ENCODE data around the gene FAM135A.
A peak's percentile ranks its signal among the peaks of the same experiment; 100 is the strongest.

Gene FAM135A

DNA sequence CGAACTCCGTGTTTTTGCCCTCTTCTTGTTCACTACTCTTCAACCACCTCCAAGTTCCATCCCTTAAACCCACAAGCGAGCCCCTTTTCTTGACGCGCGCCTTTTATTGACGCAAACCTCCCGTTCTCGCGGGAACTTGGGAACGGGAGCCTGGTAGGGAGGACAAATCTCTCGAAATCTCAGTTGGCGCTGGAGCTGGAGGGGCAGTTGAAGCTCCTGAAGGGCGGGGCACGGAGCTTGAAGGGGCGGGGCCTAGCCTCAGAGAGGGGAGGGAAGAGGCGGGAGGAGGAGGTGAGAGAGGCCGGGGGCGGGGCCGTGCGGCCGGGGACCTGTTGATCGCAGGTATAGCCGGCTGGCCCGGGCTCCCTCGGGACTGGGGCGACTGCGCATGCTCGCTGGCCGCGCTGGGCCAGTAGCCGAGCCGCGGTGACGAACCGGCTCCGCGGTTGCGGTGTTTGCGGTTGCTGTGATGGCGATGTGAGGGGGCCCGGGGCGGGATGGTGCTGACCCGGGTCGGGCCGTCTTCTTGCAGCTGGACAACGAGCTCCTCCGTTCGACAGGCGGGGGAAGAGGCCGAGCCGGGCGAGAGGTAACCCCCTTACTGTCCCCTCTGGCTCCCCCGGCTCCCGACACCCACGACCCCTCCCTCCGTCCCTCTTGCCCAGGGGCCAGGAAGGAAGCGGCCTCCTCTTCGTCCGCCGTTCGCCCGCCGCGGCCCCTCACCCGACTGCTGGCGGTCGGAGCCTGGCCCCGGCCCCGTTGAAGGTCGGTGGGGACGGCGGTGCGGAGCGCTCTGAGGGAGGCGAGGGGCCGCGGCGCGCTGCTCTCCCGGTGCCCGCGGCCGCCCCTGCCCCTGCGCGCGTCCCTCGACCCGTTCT lies at the start of gene FAM135A:
Gene FAM135A, plus strand, starts transcription at position 395 of the 878 bp plus-strand sequence. CDS start 14,835 bp downstream, outside the sequence.
- peak within 1 kb of the TSS; percentile 82 for H3K27ac ChIP-seq (ENCODE audit: low read length)
- H3K4me1 ChIP-seq (ENCODE audit: insufficient read depth, low read length): no peaks in the 10 kb centered on the region; the same call in 1 of the 2 replicates
- no peaks in the 10 kb centered on the region for H3K27me3 ChIP-seq (ENCODE audit: insufficient read depth, low read length)
- peaks cover 14% of the 10 kb centered on the region for H3K36me3 ChIP-seq (ENCODE audit: insufficient read depth, low read depth, low read length)
- peak within 1 kb of the TSS; percentile 94 for H3K4me3 ChIP-seq (ENCODE audit: low read length)
- H3K9me3 ChIP-seq (ENCODE audit: insufficient read depth, low read depth, low read length): no peaks in the 10 kb centered on the region
- peak within 1 kb of the TSS; percentile 95 for H3K9ac ChIP-seq (ENCODE audit: low read depth, low read length)

- no peak overlapping the region for H3K4me3 ChIP-seq (ENCODE audit: low read length)
- H3K4me1 ChIP-seq (ENCODE audit: insufficient read depth, low read length): no peaks in the 10 kb centered on the region
- no peak overlapping the region for H3K9ac ChIP-seq (ENCODE audit: low read depth, low read length)
- H3K36me3 ChIP-seq (ENCODE audit: insufficient read depth, low read depth, low read length): no peaks in the 10 kb centered on the region
- no peaks in the 10 kb centered on the region for H3K9me3 ChIP-seq (ENCODE audit: insufficient read depth, low read depth, low read length)
- H3K27ac ChIP-seq (ENCODE audit: low read length): no peak overlapping the region
- no peaks in the 10 kb centered on the region for H3K27me3 ChIP-seq (ENCODE audit: insufficient read depth, low read length)
Observed at GRCh38 chr6:70363741-70364493, 49.4 kb upstream of the FAM135A start.

- Histone ChIP-seq H3K9me3 (ENCODE audit: insufficient read depth, low read depth, low read length) (no peaks in the 10 kb centered on the region), H3K9ac (ENCODE audit: low read depth, low read length) (no peak overlapping the region), H3K4me1 (ENCODE audit: insufficient read depth, low read length) (no peaks in the 10 kb centered on the region), H3K36me3 (ENCODE audit: insufficient read depth, low read depth, low read length) (no peaks in the 10 kb centered on the region), H3K27me3 (ENCODE audit: insufficient read depth, low read length) (no peaks in the 10 kb centered on the region), H3K4me3 (ENCODE audit: low read length) (no peak overlapping the region), H3K27ac (ENCODE audit: low read length) (no peak overlapping the region)
Observed at GRCh38 chr6:70369332-70369950, 43.9 kb upstream of the FAM135A start.

- Histone ChIP-seq H3K9me3 (ENCODE audit: insufficient read depth, low read depth, low read length) (no peaks in the 10 kb centered on the region), H3K27ac (ENCODE audit: low read length) (no peak overlapping the region), H3K4me1 (ENCODE audit: insufficient read depth, low read length) (no peaks in the 10 kb centered on the region), H3K9ac (ENCODE audit: low read depth, low read length) (no peak overlapping the region), H3K4me3 (ENCODE audit: low read length) (no peak overlapping the region), H3K27me3 (ENCODE audit: insufficient read depth, low read length) (no peaks in the 10 kb centered on the region), H3K36me3 (ENCODE audit: insufficient read depth, low read depth, low read length) (no peaks in the 10 kb centered on the region)
Observed at GRCh38 chr6:70370496-70370895, 42.8 kb upstream of the FAM135A start.

GRCh38 chr6:70371454-70372105 lies 41.7 kb upstream of the FAM135A start:
- H3K4me1 ChIP-seq (ENCODE audit: insufficient read depth, low read length): no peaks in the 10 kb centered on the region

DNA sequence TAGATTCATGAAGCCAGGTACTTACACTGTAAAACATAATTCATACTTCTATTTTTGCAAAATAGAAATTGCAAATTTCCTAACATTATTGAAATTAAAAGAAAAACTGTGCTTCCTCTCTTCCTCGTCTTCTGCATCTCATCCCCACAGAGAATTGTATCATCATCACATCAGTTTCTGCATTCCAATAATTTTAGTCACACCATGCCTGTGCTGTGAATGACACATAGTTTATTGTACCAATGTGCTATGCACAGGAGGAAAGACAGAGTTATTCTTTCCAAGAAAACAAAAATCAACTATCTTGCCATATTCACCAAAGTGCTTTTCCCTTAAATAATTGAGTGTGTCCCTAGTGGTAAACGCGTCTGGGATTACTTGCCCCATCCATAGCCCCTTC lies 38.1 kb upstream of the FAM135A start:
- Histone ChIP-seq H3K9me3 (ENCODE audit: insufficient read depth, low read depth, low read length) (no peaks in the 10 kb centered on the region), H3K4me1 (ENCODE audit: insufficient read depth, low read length) (no peaks in the 10 kb centered on the region), H3K9ac (ENCODE audit: low read depth, low read length) (no peak overlapping the region), H3K27me3 (ENCODE audit: insufficient read depth, low read length) (no peaks in the 10 kb centered on the region), H3K4me3 (ENCODE audit: low read length) (no peak overlapping the region), H3K36me3 (ENCODE audit: insufficient read depth, low read depth, low read length) (no peaks in the 10 kb centered on the region), H3K27ac (ENCODE audit: low read length) (no peak overlapping the region)

More at GRCh38 chr6:70371454-70372105, 41.7 kb upstream of the FAM135A start:
- Histone ChIP-seq H3K9me3 (ENCODE audit: insufficient read depth, low read depth, low read length) (no peaks in the 10 kb centered on the region), H3K27ac (ENCODE audit: low read length) (no peak overlapping the region), H3K27me3 (ENCODE audit: insufficient read depth, low read length) (no peaks in the 10 kb centered on the region), H3K9ac (ENCODE audit: low read depth, low read length) (no peak overlapping the region), H3K36me3 (ENCODE audit: insufficient read depth, low read depth, low read length) (no peaks in the 10 kb centered on the region), H3K4me3 (ENCODE audit: low read length) (no peak overlapping the region)

DNA sequence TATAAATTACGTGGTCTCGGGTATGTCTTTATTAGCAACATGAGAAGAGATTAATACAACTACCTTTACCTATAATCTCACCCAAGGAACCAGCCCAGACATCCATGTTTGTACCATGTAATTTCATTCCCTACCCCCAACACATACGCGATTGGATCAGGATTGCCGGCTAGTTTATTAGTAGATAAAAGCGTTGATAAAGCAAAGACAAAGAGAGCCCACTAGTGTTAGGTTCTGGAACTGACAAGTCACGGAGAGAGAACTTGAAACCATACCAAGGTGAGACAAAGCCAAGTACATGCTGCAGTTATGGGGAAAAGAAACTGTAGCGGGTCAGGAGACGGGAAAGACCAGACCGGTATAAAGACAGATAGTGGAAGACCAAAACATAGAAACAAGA lies 37.4 kb upstream of the FAM135A start:
- Histone ChIP-seq H3K9ac (ENCODE audit: low read depth, low read length) (no peak overlapping the region), H3K27ac (ENCODE audit: low read length) (no peak overlapping the region), H3K36me3 (ENCODE audit: insufficient read depth, low read depth, low read length) (no peaks in the 10 kb centered on the region), H3K9me3 (ENCODE audit: insufficient read depth, low read depth, low read length) (no peaks in the 10 kb centered on the region), H3K4me1 (ENCODE audit: insufficient read depth, low read length) (no peaks in the 10 kb centered on the region), H3K4me3 (ENCODE audit: low read length) (no peak overlapping the region), H3K27me3 (ENCODE audit: insufficient read depth, low read length) (no peaks in the 10 kb centered on the region)

GRCh38 chr6:70376628-70377027 lies 36.7 kb upstream of the FAM135A start:
- Histone ChIP-seq H3K4me1 (ENCODE audit: insufficient read depth, low read length) (no peaks in the 10 kb centered on the region), H3K9ac (ENCODE audit: low read depth, low read length) (no peak overlapping the region), H3K36me3 (ENCODE audit: insufficient read depth, low read depth, low read length) (no peaks in the 10 kb centered on the region), H3K4me3 (ENCODE audit: low read length) (no peak overlapping the region), H3K9me3 (ENCODE audit: insufficient read depth, low read depth, low read length) (no peaks in the 10 kb centered on the region), H3K27me3 (ENCODE audit: insufficient read depth, low read length) (no peaks in the 10 kb centered on the region), H3K27ac (ENCODE audit: low read length) (no peak overlapping the region)

DNA sequence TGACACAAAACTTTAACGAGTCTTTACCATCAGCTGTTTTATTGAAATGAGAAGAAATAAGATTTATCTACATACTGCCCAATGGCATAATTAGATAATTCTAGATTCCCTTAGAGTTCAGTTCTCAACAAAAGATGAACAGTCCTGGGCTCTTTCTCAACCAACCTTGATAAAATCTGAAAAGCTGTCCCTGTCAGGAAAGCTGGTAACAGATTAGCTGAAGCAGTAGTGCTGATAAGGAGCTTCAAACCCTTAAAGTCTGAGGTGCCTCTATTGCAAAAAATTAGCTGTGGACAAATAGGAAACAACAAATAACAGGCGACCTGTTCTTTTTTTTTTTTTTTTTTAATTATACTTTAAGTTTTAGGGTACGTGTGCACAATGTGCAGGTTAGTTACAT lies 35.9 kb upstream of the FAM135A start:
- no peak overlapping the region for H3K4me3 ChIP-seq (ENCODE audit: low read length)
- H3K4me1 ChIP-seq (ENCODE audit: insufficient read depth, low read length): no peaks in the 10 kb centered on the region
- H3K27me3 ChIP-seq (ENCODE audit: insufficient read depth, low read length): no peaks in the 10 kb centered on the region
- H3K9me3 ChIP-seq (ENCODE audit: insufficient read depth, low read depth, low read length): no peaks in the 10 kb centered on the region
- no peak overlapping the region for H3K27ac ChIP-seq (ENCODE audit: low read length)
- H3K36me3 ChIP-seq (ENCODE audit: insufficient read depth, low read depth, low read length): no peaks in the 10 kb centered on the region
- H3K9ac ChIP-seq (ENCODE audit: low read depth, low read length): no peak overlapping the region

GRCh38 chr6:70379473-70380013 lies 33.8 kb upstream of the FAM135A start:
- no peaks in the 10 kb centered on the region for H3K27me3 ChIP-seq (ENCODE audit: insufficient read depth, low read length)
- H3K9me3 ChIP-seq (ENCODE audit: insufficient read depth, low read depth, low read length): no peaks in the 10 kb centered on the region
- H3K4me3 ChIP-seq (ENCODE audit: low read length): no peak overlapping the region
- no peak overlapping the region for H3K9ac ChIP-seq (ENCODE audit: low read depth, low read length)
- H3K27ac ChIP-seq (ENCODE audit: low read length): no peak overlapping the region
- H3K36me3 ChIP-seq (ENCODE audit: insufficient read depth, low read depth, low read length): no peaks in the 10 kb centered on the region
- H3K4me1 ChIP-seq (ENCODE audit: insufficient read depth, low read length): no peaks in the 10 kb centered on the region

DNA sequence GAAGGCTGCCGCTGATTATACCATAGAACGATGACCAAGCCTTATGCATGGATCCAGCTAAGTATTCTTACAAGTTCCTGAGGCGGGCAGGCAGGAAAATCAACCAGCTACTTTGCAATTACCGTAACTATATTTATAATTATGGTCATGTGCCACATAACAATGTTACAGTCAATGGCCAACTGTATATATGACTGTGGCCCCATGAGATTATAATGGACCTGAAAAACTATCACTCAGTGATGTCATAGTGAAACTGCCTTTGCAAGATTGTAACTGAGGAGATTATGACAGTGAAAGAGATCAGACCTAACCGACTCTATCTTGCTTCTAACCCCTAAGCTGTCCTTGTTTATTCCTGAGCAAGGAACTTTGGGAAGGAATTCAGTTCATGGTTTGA lies 33.1 kb upstream of the FAM135A start:
- no peaks in the 10 kb centered on the region for H3K9me3 ChIP-seq (ENCODE audit: insufficient read depth, low read depth, low read length)
- no peak overlapping the region for H3K4me3 ChIP-seq (ENCODE audit: low read length)
- no peak overlapping the region for H3K27ac ChIP-seq (ENCODE audit: low read length)
- H3K9ac ChIP-seq (ENCODE audit: low read depth, low read length): no peak overlapping the region
- H3K4me1 ChIP-seq (ENCODE audit: insufficient read depth, low read length): no peaks in the 10 kb centered on the region
- no peaks in the 10 kb centered on the region for H3K27me3 ChIP-seq (ENCODE audit: insufficient read depth, low read length)
- no peaks in the 10 kb centered on the region for H3K36me3 ChIP-seq (ENCODE audit: insufficient read depth, low read depth, low read length)

All from iPS-20b (cell line).